K562 (cell line): Measurements from ENCODE around the gene FBXO17. TPM values are rescaled to one million over a fixed set of nuclear protein-coding genes. Genes with fewer than 3 reads are reported as not detected.

Source experiments
- BHLHE40 ChIP-seq: IDR thresholded peaks from 2 replicates; pipeline ENCODE4 v1.6.1; 2011; ENCODE audit warnings: low read length, improper control_type of control experiment
- C11orf30 ChIP-seq: fragments of 450-650 bp; IDR thresholded peaks from 2 replicates; pipeline ENCODE4 v1.6.1; 2016; ENCODE audit warnings: low read depth, mild to moderate bottlenecking
- CBFB ChIP-seq: sonication (generic); formaldehyde crosslinking; IDR thresholded peaks from 2 replicates; pipeline ENCODE4 v1.4.0; 2020; ENCODE audit warnings: mild to moderate bottlenecking, missing genetic modification reagents
- CBX8 ChIP-seq: fragments of 200-600 bp; sonication (generic); IDR thresholded peaks from 2 replicates; pipeline ENCODE4 v1.6.1; 2012; ENCODE audit warnings: borderline replicate concordance, mixed run types, low read depth, mild to moderate bottlenecking, moderate library complexity, mixed read lengths, low read length, control low read depth, inconsistent platforms; ENCODE audit not compliant: poor library complexity, severe bottlenecking; ENCODE audit errors: extremely low read depth
- GATAD2A ChIP-seq: fragments of 450-650 bp; IDR thresholded peaks from 2 replicates; pipeline ENCODE4 v1.6.1; 2017
- HCFC1 ChIP-seq: IDR thresholded peaks from 2 replicates; pipeline ENCODE4 v1.6.1; 2012; ENCODE audit warnings: low read depth, low read length, improper control_type of control experiment
- KLF16 ChIP-seq: IDR thresholded peaks from 2 replicates; pipeline ENCODE4 v1.6.1; 2016; ENCODE audit warnings: antibody characterized with exemption
- MTA1 ChIP-seq: fragments of 450-650 bp; IDR thresholded peaks from 2 replicates; pipeline ENCODE4 v1.6.1; 2017; ENCODE audit warnings: borderline replicate concordance
- RB1 ChIP-seq: fragments of 450-650 bp; IDR thresholded peaks from 2 replicates; pipeline ENCODE4 v1.6.1; 2017; ENCODE audit warnings: low read depth, mild to moderate bottlenecking
- SPI1 ChIP-seq: IDR thresholded peaks from 2 replicates; pipeline ENCODE4 v1.6.1; 2011; ENCODE audit warnings: low read depth, low read length, control low read depth, borderline replicate concordance
- SRSF3 ChIP-seq: fragments of 200-400 bp; formaldehyde crosslinking; IDR thresholded peaks from 2 replicates; pipeline ENCODE4 v1.6.1; 2016; ENCODE audit warnings: mild to moderate bottlenecking, low read length, moderate library complexity; ENCODE audit not compliant: insufficient read depth
- SUPT5H ChIP-seq: fragments of 450-650 bp; IDR thresholded peaks from 2 replicates; pipeline ENCODE4 v1.6.1; 2016
- TAL1 ChIP-seq: fragments of 450-650 bp; IDR thresholded peaks from 2 replicates; pipeline ENCODE4 v1.6.1; 2016; ENCODE audit warnings: mild to moderate bottlenecking
- TBL1XR1 ChIP-seq, 2 experiments: IDR thresholded peaks; 2 replicates each; pipeline ENCODE4 v1.6.1; 2012; ENCODE audit warnings: improper control_type of control experiment in 2 of 2, low read length in 2 of 2, mild to moderate bottlenecking in 1 of 2
- TCF7L2 ChIP-seq: fragments of 150-350 bp; IDR thresholded peaks from 2 replicates; pipeline ENCODE4 v1.6.1; 2016; ENCODE audit warnings: low read depth, mild to moderate bottlenecking, low read length, moderate library complexity
- ZBED1 ChIP-seq: IDR thresholded peaks from 2 replicates; pipeline ENCODE4 v1.6.1; 2014
- ZFP36 ChIP-seq: fragments of 150-350 bp; IDR thresholded peaks from 2 replicates; pipeline ENCODE4 v1.6.1; 2018; ENCODE audit warnings: low read length, low read depth; ENCODE audit not compliant: partially characterized antibody
- ZNF146 ChIP-seq: IDR thresholded peaks from one replicate; pipeline ENCODE4 v1.6.1; 2018; ENCODE audit warnings: missing compliant biosample characterization; ENCODE audit not compliant: unreplicated experiment
- ZNF398 ChIP-seq: fragments of 250-450 bp; sonication (Bioruptor Pico); IDR thresholded peaks from 2 replicates; pipeline ENCODE4 v1.8.0; 2021; ENCODE audit warnings: moderate library complexity, mild to moderate bottlenecking, inconsistent platforms
- polyA plus RNA-seq, 8 experiments: library from polyadenylated mRNA; depleted of rRNA in 4 of 8; stranded (reverse) in 5 of 8; unstranded in 3 of 8; fragments of >200 nt; fragmentation: Nextera tagmentation in 2 of 8; fragmentation: Illumina TruSeq in 1 of 8; extraction: Ambion mirVana in 2 of 8; extraction: Trizol in 1 of 8; gene quantifications; 2 replicates each; pipeline versions ENCODE4 v1.2.1 to v1.2.3, GENCODE V29; 2011 to 2014; ENCODE audit warnings: inconsistent platforms in 1 of 8, missing spikeins in 1 of 8
- total RNA-seq, 7 experiments: library from RNA; depleted of rRNA in 6 of 7; stranded (reverse); fragments of >200 nt in 6 of 7; fragmentation: Illumina TruSeq in 2 of 7; extraction: Trizol in 2 of 7; gene quantifications; 2 replicates each; pipeline versions ENCODE4 v1.2.1 to v1.2.3, GENCODE V29; 2011 to 2021; ENCODE audit warnings: low replicate concordance in 1 of 7
- TF ChIP-seq, protein P1 (sequence below): IDR thresholded peaks from 2 replicates; pipeline ENCODE4 v1.6.1; 2011; ENCODE audit warnings: borderline replicate concordance, low read depth, mild to moderate bottlenecking, moderate library complexity, low read length; ENCODE audit not compliant: insufficient read depth, poor library complexity, severe bottlenecking
- TF ChIP-seq, protein P2 (sequence below): fragments of 250-450 bp; sonication (Bioruptor Pico); IDR thresholded peaks from 2 replicates; pipeline ENCODE4 v1.8.0; 2022; ENCODE audit warnings: moderate library complexity, mild to moderate bottlenecking, inconsistent platforms
- TF ChIP-seq, protein P3 (sequence below): fragments of 450-650 bp; formaldehyde crosslinking; IDR thresholded peaks from 2 replicates; pipeline ENCODE4 v1.4.0; 2020; ENCODE audit warnings: mild to moderate bottlenecking, mixed read lengths

Gene FBXO17
- total and polyA plus RNA-seq, 9 of the 15 experiments (the other 6 are each of a cell fraction or from before 2014, with no cell fraction given): 4.1 to 27.1 (median 19.0) TPM

- no peak for TF ChIP-seq TCF7L2
- TF ChIP-seq, protein P1, sequence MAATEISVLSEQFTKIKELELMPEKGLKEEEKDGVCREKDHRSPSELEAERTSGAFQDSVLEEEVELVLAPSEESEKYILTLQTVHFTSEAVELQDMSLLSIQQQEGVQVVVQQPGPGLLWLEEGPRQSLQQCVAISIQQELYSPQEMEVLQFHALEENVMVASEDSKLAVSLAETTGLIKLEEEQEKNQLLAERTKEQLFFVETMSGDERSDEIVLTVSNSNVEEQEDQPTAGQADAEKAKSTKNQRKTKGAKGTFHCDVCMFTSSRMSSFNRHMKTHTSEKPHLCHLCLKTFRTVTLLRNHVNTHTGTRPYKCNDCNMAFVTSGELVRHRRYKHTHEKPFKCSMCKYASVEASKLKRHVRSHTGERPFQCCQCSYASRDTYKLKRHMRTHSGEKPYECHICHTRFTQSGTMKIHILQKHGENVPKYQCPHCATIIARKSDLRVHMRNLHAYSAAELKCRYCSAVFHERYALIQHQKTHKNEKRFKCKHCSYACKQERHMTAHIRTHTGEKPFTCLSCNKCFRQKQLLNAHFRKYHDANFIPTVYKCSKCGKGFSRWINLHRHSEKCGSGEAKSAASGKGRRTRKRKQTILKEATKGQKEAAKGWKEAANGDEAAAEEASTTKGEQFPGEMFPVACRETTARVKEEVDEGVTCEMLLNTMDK: peak; percentile 36
- TF ChIP-seq, protein P2, sequence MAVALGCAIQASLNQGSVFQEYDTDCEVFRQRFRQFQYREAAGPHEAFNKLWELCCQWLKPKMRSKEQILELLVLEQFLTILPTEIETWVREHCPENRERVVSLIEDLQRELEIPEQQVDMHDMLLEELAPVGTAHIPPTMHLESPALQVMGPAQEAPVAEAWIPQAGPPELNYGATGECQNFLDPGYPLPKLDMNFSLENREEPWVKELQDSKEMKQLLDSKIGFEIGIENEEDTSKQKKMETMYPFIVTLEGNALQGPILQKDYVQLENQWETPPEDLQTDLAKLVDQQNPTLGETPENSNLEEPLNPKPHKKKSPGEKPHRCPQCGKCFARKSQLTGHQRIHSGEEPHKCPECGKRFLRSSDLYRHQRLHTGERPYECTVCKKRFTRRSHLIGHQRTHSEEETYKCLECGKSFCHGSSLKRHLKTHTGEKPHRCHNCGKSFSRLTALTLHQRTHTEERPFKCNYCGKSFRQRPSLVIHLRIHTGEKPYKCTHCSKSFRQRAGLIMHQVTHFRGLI (CRISPR knock-in tag): no peak
- peak; percentile 89 for TF ChIP-seq C11orf30
- peak; percentile 100 for TF ChIP-seq HCFC1
- TF ChIP-seq CBX8: no peak
- peak; percentile 55 for TF ChIP-seq RB1
- peak; percentile 53 for TF ChIP-seq SUPT5H
- no peak for TF ChIP-seq CBFB (CRISPR knock-in tag)
- peak; percentile 88 for TF ChIP-seq BHLHE40
- TF ChIP-seq SRSF3: no peak
- no peak for TF ChIP-seq ZBED1
- peak; percentile 10 to 78; a peak in 2 of 4 replicates for TF ChIP-seq TBL1XR1 (IDR thresholded peaks at IDR 0.05; ENCODE audit: low read length in 2 of 2)
- TF ChIP-seq ZFP36: peak; percentile 10
- TF ChIP-seq TAL1: no peak
- 0 out of 2 replicates have a peak, but pooled peaks have one; percentile 61 for TF ChIP-seq GATAD2A
- TF ChIP-seq ZNF146: no peak
- TF ChIP-seq, protein P3, sequence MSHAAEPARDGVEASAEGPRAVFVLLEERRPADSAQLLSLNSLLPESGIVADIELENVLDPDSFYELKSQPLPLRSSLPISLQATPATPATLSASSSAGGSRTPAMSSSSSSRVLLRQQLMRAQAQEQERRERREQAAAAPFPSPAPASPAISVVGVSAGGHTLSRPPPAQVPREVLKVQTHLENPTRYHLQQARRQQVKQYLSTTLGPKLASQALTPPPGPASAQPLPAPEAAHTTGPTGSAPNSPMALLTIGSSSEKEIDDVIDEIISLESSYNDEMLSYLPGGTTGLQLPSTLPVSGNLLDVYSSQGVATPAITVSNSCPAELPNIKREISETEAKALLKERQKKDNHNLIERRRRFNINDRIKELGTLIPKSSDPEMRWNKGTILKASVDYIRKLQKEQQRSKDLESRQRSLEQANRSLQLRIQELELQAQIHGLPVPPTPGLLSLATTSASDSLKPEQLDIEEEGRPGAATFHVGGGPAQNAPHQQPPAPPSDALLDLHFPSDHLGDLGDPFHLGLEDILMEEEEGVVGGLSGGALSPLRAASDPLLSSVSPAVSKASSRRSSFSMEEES (CRISPR knock-in tag): no peak
- peak; percentile 98 for TF ChIP-seq MTA1
- TF ChIP-seq KLF16: 0 out of 2 replicates have a peak, but pooled peaks have one; percentile 24
- peak; percentile 32; the same call in 1 of the 2 replicates for TF ChIP-seq SPI1
- TF ChIP-seq ZNF398 (CRISPR knock-in tag): no peak
Measured at GRCh38 chr19:38899447-38900201, 75.9 kb downstream of the FBXO17 start, which contains the start of the genes NFKBIB and SIRT2 (continued).
